ENCODE results near the gene CABLES1. TPM values are rescaled to one million over a fixed set of nuclear protein-coding genes. Genes with fewer than 3 reads are reported as not detected.
"Not testable (repeated sequence)": the region's sequence is repeated elsewhere in the genome, so short reads cannot be mapped to it uniquely, and the experiment has no call there.

CABLES1 gene
- total RNA-seq, 1 experiment from 2014 or later, result 11.8 TPM

DNA sequence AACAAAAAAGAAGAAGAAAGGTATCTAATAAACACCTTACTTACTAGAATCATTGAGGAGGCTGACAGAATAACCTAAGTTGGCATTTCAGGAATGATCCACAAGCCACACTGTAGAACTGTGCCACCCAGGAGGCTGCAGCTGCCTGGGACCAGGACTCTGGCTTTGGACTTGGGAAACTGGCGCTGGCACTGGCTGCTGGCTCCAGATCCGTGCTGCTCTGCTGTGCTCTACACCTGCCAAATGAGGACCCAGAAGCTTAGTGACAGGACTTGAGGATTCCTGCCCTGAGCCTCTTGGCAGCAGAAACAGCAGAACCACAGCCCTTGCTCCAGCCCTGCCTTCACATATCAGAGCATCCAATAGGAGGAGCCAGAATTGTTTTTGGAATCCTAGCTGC, 113.5 kb downstream of the CABLES1 start:
- DNase-seq (ENCODE audit: low spot score), result no peak
- in situ Hi-C loops (cut with HindIII; ENCODE audit: low sequenced_read_pairs), result no loop called here

DNA sequence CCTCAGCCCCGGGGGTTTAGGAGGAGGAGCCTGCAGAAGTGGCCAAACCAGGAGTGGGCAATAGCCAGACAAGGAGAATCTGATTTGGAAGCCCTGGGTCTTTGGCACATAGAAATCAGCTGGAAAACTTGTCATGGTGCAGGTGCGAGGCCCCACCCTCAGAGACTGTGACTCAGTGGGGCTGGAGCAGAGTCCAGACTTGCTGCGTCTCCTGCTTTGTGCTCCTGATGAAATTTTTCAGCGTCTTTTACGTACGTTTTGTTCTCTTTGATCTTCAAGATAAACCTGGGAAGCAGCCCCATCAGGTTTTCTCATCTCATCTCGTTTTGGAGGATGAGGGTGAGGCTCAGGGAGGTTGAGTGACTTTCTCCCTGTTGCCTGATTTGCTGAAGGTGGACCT, 114.1 kb downstream of the CABLES1 start:
- no peak for DNase-seq (ENCODE audit: low spot score)
- in situ Hi-C loops (cut with HindIII; ENCODE audit: low sequenced_read_pairs), result no loop called here

DNA sequence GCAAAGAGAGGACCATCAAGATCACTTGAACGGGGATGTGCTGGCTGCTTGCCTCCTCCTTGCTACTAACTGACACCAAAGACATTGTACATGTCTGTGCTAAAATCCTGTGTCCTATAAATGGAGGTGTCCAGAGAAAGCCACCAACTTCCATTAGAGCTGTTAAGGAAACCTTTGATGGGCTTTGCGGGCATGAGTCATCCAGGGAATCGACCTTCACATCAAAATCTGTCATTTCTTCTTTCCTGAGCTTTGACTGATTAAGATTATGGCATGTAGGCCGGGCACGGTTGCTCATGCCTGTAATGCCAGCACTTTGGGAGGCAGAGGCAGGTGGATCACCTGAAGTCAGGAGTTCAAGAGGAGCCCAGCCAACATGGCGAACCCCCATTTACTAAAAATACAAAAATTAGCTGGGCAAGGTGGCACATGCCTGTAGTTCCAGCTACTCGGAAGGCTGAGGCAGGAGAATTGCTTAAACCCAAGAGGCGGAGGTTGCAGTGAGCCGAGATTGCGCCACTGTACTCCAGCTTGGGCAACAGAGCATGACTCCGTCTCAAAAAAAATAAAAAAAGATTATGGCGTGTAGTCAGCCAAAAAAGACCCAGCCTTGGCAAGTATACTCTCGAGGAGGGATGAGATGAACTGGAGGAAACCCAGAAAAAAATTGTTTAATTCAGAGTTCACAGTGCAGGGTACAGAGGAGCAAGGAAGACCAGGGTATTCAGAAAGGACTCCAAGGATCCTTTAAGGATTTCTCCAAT, 115.8 kb downstream of the CABLES1 start:
- in situ Hi-C loops (cut with HindIII; ENCODE audit: low sequenced_read_pairs), result no loop called here
- no peak for DNase-seq (ENCODE audit: low spot score)

DNA sequence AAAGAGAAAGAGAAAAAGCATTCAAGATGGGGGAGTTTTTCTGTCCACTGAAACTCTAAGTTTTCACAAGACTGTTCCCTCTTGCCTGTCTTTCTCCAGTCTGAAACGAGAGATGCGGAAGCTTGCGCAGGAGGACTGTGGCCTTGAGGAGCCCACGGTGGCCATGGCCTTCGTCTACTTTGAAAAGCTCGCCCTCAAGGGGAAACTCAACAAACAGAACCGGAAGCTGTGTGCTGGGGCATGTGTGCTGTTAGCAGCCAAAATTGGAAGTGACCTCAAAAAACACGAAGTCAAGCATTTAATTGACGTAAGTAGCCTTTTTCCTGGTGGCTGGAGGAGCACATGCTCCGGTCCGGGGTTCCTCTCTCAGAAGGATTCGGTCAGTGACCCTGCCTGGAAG, 118.3 kb downstream of the CABLES1 start:
- in situ Hi-C loops (cut with HindIII; ENCODE audit: low sequenced_read_pairs), result no loop called here
- no peak for DNase-seq (ENCODE audit: low spot score)

DNA sequence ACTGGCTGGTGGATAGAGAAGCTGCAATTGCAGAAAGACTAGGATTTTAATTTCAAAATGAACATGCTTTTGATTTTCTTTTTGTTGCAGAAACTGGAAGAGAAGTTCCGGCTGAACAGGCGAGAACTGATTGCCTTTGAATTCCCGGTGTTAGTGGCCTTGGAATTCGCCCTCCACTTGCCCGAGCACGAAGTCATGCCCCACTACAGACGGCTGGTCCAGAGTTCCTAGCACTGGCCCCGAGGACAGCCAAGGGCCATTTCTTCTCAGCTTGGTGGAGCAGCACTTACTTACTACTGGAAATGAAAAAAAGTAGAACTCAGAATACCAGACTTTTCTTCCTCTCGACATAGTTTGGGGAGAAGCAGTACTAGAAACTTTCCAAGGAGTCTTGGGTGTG, 121.9 kb downstream of the CABLES1 start:
- in situ Hi-C loops (cut with HindIII; ENCODE audit: low sequenced_read_pairs), result no loop called here
- DNase-seq (ENCODE audit: low spot score), result no peak

DNA sequence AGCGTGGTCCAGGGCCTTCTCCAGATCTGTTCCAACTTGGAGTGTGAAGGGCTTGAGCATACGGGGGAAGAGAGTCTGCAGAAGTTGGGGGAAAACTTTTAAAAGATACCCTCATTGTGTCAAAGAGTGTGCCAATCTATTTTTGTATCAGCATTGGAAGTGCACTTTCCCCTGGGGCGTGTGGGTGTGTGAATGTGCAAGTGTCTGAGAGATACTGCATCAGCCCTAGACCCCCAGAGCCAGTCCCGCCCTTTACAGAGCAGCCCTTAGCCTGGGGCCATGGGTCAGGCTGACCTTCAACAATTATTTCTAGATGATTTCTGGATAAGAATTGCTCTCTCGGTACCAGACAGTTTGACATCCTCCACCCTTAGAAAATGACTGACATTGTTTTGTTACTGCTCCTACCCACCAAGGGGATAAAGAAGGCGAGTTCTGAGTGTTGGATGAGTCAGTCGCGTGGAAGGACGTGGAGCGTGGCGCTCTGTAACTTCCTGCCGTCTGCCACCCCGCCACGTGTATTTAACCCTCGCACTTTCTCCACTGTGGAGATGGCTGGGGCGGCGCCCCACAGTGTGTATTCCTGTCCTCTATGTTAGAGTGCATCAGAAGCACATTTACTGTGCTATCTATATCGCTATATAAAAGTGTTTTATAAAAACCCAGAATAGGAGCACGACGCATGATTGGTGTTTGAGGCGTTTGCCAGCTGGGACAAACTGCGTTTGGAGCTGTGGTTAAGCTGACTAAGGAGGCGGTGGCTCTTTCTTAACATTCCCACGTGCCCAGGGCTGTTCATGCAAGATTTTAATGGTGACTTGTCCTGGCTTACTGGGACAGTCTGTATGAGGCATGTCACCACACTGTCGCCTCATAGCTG, 122.6 kb downstream of the CABLES1 start:
- in situ Hi-C loops (cut with HindIII; ENCODE audit: low sequenced_read_pairs), result no loop called here
- no peak for DNase-seq (ENCODE audit: low spot score)

DNA sequence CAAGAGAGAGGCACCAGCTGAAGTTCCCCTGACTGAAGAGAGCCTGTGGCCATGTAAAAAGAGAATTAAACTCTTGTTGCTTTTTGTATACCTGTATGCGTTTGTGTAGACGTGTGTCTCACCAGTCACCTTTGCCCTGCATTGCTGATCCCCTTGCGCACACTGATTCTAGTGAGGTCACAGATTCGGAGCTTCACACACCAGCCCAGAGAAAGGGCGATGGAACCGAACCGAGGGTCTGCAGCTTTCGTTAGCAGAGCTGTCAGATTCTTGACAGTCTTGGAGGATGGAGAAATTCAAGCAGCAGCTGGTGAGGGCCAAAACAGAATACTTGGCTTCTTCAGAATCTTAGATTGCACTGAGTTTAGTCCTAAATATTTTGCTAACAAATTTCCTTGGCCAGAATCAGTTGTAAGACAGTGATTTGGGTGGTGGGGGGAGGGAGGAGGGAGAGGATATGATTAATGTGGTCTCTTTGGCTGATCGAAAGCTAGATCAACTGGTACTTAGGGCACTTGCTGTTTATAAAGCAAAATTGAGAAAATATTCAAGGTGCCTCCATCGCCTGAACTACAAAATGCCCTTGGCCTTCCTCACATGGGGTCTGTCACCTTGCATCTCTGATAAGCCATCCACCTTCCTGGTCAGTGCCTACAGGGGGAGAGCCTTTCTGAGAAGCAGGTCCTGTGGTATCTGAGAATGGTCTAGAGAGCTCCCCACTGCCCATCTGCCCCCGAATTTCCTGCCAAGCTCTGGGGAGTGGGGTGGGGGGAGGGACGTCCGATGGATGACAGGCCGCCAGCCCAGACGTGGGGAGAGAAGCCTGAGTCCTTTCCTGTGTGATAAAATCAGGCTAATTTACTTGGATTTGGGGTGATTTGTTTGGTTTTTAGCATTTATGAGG, 123.5 kb downstream of the CABLES1 start:
- in situ Hi-C loops (cut with HindIII; ENCODE audit: low sequenced_read_pairs), result no loop called here
- DNase-seq (ENCODE audit: low spot score), result peak; percentile 10

DNA sequence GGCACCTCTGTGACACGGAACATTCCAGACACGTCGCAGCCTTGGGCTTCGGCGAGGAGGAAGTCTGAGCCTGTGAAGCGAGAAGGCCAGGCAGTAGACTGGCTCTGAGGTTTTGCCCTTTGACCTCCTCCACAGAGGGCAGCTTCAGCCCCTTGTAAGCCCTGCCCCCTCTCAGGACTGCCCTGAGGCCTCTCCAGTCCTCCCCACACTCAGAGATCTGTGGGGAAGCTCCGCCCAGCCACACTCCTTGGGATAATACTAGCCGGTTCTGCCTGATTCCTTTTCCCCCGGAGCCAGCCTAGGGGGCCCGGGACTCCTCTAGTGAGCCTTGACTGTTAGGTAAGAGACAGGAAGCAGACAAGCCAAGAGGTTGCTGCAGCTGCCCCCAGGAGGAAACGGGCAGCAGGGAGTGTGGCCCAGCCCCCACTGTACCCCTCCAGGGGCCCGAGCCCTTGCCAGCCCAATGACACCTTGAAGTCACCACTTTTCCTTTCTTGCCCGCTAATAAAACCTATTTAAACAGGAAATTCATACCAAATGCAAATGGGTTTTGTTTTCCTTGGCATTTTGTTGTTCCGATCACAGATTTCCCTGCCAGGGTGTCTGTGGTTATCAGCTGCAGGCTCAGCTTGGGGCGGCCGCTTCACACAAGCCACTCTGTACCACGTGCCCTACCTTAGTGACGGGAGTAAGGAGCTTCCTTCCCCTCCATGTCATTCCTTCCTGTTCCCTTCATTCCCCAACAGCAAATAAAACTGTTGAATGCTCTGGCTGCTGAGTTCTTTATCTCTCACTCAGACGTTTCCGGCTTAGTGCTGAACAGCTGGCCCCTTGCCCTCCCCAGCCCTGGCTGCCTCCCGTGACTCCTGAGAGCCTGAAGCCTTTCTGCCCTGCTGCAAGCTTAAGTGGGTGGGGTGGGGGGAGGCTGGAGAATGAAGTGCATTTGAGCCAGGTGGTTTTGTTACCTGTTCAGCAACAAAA, 124.7 kb downstream of the CABLES1 start:
- in situ Hi-C loops (cut with HindIII; ENCODE audit: low sequenced_read_pairs), result no loop called here
- DNase-seq (ENCODE audit: low spot score), result peak; percentile 82

DNA sequence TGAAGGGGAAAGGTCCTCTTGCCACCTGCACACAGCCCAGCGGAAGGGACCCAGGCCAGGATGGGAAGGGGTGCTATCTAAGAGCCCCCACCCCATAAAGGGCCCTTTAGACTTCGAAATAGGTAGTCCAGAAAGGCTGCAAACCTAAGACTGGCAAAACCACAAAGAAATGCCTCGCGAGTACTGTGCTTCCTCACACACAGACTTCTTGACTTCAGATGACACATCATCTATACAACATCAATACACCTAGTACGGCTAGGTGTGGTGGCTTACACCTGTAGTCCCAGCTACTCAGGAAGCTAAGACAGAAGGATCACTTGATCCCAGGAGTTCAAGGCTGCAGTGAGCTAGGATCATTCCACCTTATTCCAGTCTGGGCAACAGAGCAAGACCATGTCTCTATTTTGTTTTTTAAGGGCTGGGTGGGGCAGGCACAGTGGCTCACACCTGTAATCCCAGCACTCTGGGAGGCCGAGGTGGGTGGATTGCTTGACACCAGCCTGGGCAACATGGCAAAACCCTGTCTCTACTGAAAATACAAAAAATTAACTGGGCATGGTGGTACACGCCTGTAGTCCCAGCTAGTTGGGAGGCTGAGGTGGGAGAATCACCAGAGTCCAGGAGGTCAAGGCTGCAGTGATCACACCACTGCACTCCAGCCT, 125.8 kb downstream of the CABLES1 start:
- DNase-seq (ENCODE audit: low spot score), result no peak
- in situ Hi-C loops (cut with HindIII; ENCODE audit: low sequenced_read_pairs), result no loop called here

DNA sequence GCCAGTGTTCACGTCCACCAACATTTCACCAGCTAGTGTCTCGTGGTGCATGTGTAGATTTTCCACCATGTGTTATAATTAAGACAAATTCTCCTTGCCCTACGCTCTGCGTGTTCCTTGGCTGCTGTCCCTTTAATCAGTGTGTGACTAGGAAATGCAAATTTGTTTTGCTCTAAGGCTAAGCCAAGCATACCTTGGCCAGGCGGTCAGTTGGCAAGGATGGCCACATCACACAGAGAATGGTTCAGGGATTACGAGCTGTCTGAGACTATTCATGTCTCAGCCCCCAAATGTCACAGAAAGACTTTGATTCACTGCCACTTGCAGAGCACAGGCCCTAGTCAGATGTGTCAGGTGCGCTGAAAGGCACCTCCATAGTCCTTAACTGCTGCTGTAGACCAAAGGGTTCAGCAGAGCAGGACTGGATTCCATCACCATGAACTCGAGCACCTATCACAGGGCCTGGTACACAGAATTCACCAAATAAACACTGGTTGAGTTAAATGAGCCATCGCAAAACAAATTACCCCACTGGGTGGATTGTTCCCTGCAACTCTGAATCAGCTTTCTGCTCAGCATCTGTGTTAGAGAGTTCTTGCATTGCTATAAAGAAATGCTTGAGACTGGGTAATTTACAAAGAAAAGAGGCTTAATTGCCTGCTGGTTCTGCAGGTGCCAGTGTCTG, 128.4 kb downstream of the CABLES1 start:
- DNase-seq (ENCODE audit: low spot score), result peak; percentile 98
- in situ Hi-C loops (cut with HindIII; ENCODE audit: low sequenced_read_pairs), result no loop called here

DNA sequence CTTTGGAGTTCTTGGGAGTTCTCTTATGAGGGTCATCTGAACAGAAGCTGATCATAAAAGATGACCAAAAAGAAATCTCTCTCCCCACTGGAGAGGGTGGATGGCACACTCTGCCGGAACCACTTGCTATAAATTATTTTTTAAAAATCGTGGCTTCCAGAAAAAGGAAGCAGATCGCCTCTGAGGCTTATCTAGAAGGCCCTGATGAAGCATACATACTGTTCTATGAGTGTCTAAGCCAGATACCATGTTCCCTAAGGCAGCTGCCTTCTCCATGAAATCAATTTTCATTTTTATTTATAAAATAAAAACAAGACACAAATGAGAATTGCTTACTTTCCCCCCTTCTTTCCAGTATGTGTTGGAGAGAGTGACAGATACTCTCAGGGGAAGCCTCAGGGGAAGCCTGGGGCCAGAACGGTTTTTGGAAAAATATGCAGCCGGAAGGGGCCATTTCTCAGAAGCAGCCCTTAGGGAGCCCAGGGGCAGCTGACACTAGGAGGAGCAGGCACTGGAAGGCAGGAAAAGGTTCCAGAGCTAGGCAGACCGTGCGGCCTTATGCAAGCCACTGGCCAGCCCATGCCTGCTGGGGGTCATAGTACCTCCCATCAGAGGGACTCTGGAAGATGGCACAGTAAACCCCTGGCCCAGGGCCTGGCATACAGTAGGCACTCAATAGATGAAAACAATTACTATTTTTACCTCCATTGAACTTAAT, 130.6 kb downstream of the CABLES1 start:
- DNase-seq (ENCODE audit: low spot score), result no peak
- in situ Hi-C loops (cut with HindIII; ENCODE audit: low sequenced_read_pairs), result no loop called here

DNA sequence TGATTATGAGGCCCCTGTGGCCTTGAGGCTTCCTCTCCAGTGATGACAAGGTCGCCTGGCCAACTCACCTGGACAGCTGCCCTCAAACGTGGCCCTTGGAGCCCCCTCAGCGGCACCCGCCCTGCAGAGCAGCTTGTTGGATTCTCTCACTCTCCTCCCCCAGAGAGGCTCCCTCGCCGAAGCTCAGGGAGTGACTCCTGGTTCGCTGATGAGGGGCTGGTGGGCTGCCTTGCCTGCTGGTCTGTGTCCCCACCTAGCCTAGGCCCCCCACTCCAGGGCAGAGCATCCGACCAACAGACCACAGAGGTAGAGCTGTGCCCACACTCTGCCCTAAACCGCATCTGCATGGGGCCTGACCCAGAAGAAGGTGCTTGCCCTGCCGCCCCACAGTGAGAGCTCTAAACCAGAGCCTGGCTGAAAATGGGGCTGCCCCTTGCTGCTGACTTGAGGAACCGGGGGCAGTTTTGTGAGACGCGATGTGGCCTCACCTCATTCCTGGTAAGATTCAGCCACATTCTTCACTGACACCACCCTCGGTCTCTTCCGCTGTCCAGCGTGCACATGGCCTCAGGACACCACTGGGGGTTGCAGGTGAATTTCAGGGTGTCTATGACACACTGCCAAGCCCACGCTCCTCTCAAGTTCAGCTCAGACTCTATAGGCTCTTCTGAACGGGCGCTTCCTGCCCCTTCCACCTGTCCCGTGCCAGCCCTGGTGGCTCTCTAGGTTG, 131.6 kb downstream of the CABLES1 start:
- no peak for DNase-seq (ENCODE audit: low spot score)

DNA sequence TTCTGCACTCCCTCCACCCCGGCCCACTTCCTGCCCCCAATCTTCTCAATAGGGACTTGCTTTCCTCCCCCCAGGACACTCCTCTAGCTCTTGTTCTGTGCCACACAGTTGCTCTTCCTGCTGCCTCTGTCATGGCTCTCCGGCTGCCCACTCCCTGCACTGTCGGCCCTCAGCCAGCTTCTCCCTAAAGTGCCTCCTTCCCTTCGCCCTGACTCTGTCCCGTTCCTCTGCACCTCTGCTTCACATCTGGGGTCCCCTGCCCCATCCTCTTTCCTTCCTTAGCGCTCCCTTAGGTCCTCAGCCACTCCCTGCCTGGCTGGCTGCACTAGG, 132.1 kb downstream of the CABLES1 start:
- DNase-seq (ENCODE audit: low spot score), result no peak
- in situ Hi-C loops (cut with HindIII; ENCODE audit: low sequenced_read_pairs), result no loop called here

More for the DNA sequence above, 131.6 kb downstream of the CABLES1 start:
- in situ Hi-C loops (cut with HindIII; ENCODE audit: low sequenced_read_pairs), result no loop called here

DNA sequence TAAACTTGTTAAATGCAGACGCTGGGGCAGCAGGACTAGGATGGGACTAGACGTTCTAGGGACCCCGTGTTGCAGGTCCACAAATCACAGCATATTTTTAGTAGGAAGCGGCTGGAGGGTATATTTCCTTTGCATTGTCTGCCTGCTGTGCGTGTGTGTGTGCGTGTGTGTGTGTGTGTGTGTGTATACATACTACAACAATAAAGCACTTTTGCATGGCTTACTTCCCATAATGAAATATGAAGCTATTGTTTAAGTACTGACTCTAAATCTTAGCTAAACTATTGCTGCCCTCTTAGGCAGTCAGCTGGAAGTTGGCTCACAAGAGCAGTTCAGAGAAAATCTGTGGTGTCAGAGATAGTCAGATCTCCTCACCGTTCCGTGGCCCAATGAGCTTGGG, 133.4 kb downstream of the CABLES1 start:
- no peak for DNase-seq (ENCODE audit: low spot score)
- in situ Hi-C loops (cut with HindIII; ENCODE audit: low sequenced_read_pairs), result no loop called here

DNA sequence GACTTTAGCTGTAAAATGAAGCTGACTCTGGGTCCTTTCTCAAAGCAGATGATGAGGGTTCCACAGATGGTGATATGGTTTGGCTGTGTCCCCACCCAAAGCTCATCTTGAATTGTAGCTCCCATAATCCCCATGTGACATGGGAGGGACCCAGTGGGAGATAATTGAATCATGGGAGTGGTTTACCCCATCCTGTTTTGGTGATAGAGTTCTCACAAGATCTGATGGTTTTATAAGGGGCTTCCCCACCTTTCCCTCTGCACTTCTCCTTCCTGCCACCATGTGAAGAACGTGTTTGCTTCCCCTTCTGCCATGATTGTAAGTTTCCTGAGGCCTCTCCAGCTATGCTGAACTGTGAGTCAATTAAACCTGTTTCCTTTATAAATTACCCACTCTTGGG, 133.8 kb downstream of the CABLES1 start:
- in situ Hi-C loops (cut with HindIII; ENCODE audit: low sequenced_read_pairs); DNase-seq (ENCODE audit: low spot score): not testable (repeated sequence)

DNA sequence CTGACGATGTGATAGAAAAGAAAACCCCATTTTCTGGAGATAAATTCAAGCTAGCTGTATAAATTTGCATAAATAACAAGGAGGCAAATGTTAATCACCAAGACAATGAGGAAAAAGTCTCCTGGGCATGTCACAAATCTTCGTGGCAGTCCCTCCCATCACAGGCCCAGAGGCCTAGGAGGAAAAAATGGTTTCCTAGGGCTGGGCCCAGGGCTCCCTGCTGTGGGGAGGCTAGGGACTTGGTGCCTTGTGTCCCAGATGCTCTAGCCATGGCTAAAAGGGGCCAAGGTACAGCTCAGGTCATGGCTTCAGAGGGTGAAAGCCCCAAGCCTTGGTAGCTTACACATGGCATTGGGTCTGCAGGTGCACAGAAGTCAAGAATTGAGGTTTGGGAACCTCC, 134.6 kb downstream of the CABLES1 start:
- in situ Hi-C loops (cut with HindIII; ENCODE audit: low sequenced_read_pairs), result no loop called here
- DNase-seq (ENCODE audit: low spot score), result no peak

Measured in G401 (cell line).